Stomach smooth muscle (tissue), 2 donors: ENCODE measurements around the gene KLHDC10.
"Not testable (repeated sequence)": the region's sequence is repeated elsewhere in the genome, so short reads cannot be mapped to it uniquely, and the experiment has no call there.

Source experiments
- H3K27ac ChIP-seq: one replicate; pipeline ENCODE4 v1.7.0; 2013; ENCODE audit warnings: mild to moderate bottlenecking, low read length, inconsistent platforms
- H3K27me3 ChIP-seq, 2 donors: one replicate each; pipeline ENCODE4 v1.7.0; 2013; ENCODE audit warnings: low read length in 2 of 2; ENCODE audit not compliant: insufficient read depth in 2 of 2, control insufficient read depth in 1 of 2
- H3K36me3 ChIP-seq, 2 donors: one replicate each; pipeline ENCODE4 v1.7.0; 2013; ENCODE audit warnings: low read length in 2 of 2; ENCODE audit not compliant: control insufficient read depth in 2 of 2, insufficient read depth in 2 of 2
- H3K4me1 ChIP-seq: one replicate; pipeline ENCODE4 v1.7.0; 2013; ENCODE audit warnings: low read length; ENCODE audit not compliant: control insufficient read depth, insufficient read depth
- H3K4me3 ChIP-seq, 2 donors: one replicate each; pipeline ENCODE4 v1.7.0; 2013; ENCODE audit warnings: low read length in 2 of 2
- H3K9ac ChIP-seq, 2 donors: one replicate each; pipeline ENCODE4 v1.7.0; 2013; ENCODE audit warnings: low read length in 2 of 2, mild to moderate bottlenecking in 1 of 2
- H3K9me3 ChIP-seq, 2 donors: one replicate each; pipeline ENCODE4 v1.7.0; 2013; ENCODE audit warnings: low read length in 2 of 2; ENCODE audit not compliant: control insufficient read depth in 2 of 2
- donor health status: healthy.
- donor health status: Pancreatic carcinoma.

KLHDC10 gene

DNA sequence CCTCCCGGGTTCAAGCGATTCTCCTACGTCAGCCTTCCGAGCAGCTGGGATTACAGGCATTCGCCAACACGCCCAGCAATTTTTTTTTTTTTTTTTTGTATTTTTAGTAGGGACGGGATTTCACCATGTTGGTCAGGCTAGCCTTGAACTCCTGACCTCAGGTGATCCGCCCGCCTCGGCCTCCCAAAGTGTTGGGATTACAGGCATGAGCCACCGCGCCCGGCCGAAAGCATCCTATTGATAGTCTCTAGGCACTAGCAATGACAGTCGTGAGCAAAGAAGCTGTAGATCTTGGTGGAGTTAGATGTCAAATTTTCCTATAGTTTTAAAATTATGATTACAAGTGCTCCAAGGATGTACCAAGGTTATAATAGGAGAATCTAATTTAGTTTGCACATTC lies 18.1 kb upstream of the KLHDC10 start:
- not testable (repeated sequence) for H3K27ac ChIP-seq, H3K9ac ChIP-seq, H3K27me3 ChIP-seq, H3K4me3 ChIP-seq, H3K4me1 ChIP-seq, H3K9me3 ChIP-seq, H3K36me3 ChIP-seq

DNA sequence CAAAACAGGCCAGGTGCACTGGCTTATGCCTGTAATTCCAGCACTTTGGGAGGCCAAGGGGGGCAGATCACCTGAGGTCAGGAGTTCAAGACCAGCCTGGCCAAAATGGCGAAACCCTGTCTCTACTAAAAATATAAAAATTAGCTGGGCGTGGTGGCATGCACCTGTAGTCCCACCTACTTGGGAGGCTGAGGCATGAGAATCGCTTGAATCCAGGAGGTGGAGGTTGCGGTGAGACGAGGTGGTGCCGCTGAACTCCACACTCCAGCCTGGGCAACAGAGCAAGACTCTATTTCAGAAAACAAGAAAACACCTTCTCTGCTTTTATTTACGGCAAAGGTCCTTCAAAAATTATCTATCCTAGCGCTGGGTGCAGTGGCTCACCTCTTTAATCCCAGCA lies 15.1 kb upstream of the KLHDC10 start:
- not testable (repeated sequence) for H3K36me3 ChIP-seq, H3K27ac ChIP-seq, H3K9me3 ChIP-seq, H3K4me1 ChIP-seq, H3K27me3 ChIP-seq, H3K4me3 ChIP-seq, H3K9ac ChIP-seq

DNA sequence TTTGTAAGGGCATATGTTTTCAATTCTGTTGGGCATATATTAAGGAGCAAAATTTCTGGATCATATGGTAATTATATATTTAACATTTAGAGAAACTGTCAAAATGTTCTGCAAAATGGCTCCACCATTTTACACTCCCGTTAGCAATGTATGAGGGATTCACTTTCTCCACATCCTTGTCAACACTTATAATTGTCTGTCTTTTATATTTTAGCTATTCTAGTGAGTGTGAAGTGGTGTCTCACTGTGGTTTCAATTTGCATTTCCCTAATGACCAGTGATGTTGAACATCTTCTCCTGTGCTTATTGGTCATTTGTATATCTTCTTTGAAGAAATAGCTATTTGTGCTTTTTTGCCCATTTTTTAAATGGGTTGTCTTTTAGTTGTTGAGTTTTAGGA lies 8.1 kb upstream of the KLHDC10 start:
- H3K4me3 ChIP-seq, result no peak overlapping the region
- no peaks in the 10 kb centered on the region for H3K9me3 ChIP-seq
- H3K36me3 ChIP-seq, result no peaks in the 10 kb centered on the region
- H3K9ac ChIP-seq, result no peak overlapping the region
- no peaks in the 10 kb centered on the region for H3K27me3 ChIP-seq
- H3K4me1 ChIP-seq, result no peaks in the 10 kb centered on the region
- H3K27ac ChIP-seq, result no peak overlapping the region

DNA sequence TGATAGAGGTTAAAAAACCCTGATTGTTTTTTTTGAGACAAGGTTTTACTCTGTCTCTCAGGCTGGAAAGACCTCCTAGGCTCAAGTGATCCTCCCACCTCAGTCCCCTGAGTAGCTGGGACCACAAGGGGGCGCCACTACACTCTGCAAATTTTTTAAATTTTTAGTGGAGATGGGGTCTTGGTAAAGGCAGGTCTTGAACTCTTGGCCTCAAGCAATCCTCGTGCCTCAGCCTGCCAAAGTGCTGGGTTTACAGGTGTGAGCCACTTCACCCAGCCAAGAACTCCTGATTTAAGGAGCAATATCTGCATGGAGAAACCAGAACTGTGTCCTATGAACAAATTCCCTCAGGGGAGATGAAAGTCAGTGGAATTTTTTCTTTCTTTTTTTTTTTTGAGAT lies 7.3 kb upstream of the KLHDC10 start:
- Histone ChIP-seq H3K27me3 (no peaks in the 10 kb centered on the region), H3K9ac (no peak overlapping the region), H3K36me3 (no peaks in the 10 kb centered on the region), H3K27ac (no peak overlapping the region), H3K4me1 (no peaks in the 10 kb centered on the region), H3K4me3 (no peak overlapping the region), H3K9me3 (no peaks in the 10 kb centered on the region)

DNA sequence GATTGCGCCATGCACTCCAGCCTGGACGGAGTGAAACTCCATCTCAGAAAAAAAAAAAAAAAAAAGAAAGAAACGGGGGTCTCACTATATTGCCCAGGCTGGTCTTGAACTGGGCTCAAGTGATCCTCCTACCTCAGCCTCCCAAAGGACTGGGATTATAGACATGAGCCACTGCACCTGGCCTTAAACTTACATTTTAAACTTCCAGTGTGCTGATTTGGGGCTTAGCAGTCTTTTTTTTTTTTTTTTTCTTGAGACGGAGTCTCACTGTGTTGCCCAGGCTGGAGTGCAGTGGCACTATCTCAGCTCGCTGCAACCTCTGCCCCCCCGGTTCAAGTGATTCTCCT lies 5.8 kb upstream of the KLHDC10 start:
- H3K27me3 ChIP-seq, H3K4me1 ChIP-seq, H3K4me3 ChIP-seq, H3K9me3 ChIP-seq, H3K9ac ChIP-seq, H3K36me3 ChIP-seq, H3K27ac ChIP-seq: not testable (repeated sequence)

DNA sequence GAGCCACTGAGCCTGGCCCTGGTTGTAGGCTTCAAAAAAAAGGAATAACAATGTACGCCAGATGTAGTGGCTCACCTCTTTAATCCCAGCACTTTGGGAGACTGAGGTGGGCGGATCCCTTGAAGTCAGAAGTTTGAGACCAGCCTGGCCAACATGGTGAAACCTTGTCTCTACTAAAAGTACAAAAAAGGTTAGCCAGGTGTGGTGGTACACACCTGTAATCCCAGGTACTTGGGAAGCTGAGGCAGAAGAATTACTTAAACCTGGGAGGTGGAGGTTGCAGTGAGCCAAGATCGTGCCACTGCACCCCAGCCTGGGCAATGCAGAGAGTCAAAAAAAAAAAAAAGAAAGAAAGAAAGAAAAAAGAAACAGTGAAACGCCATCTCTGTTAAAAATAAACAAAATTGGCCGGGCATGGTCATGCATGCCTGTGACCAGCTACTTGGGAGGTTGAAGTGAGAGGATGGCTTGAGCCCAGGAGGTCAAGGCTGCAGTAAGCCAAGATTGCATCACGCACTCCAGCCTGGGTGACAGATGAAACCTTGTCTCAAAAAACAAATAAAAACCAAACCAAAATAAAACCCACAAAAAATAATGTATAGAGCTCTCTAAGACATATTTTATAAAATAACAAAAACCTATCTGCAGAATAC lies 4.7 kb upstream of the KLHDC10 start:
- Histone ChIP-seq H3K27ac (no peak overlapping the region), H3K9ac (no peak overlapping the region), H3K36me3 (no peaks in the 10 kb centered on the region), H3K9me3 (no peaks in the 10 kb centered on the region), H3K4me1 (no peaks in the 10 kb centered on the region), H3K4me3 (no peak overlapping the region), H3K27me3 (no peaks in the 10 kb centered on the region)

DNA sequence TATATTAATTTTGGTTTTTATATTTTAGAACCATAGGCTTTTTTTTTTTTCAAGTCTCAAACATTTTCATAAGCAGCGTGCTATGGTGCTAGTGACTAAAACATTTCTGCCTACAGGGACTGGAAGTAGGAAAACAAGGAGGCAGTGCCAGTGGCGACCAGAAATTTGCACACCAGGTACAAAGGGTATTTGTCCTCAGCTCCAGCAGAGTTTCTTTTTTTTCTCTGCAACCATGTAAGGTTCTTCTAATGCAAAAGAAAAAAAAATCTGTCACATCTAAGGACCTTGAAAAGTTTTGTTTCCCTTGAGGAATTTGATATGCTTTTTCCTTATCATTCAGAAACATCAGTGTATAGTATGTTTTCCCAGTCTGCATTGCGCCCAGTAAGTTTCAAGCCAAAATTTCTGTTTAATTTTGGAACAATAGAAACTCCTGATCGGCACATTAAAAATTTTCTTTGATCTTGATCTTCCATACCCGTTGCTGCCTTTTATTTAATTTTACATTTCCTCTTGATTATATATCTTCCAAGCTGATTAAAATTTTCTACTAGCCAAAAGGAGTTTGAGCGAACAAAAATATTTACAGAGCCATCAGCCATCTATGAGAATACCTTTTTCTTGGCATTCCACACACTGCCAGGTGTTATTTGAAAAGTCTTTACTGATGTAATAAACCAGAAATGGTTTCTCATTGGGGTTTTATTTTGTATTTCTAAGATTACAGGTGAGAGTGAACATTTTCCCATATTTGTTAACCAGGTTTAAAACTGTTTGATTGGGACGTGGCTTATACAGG lies 956 bp upstream of the KLHDC10 start:
- H3K36me3 ChIP-seq, result no peaks in the 10 kb centered on the region
- no peaks in the 10 kb centered on the region for H3K9me3 ChIP-seq
- no peaks in the 10 kb centered on the region for H3K27me3 ChIP-seq
- peak overlapping the region; percentile 90 to 97 for H3K9ac ChIP-seq
- H3K27ac ChIP-seq, result peak overlapping the region; percentile 81
- H3K4me3 ChIP-seq, result peak overlapping the region; percentile 96 to 99
- peaks cover 7% of the 10 kb centered on the region for H3K4me1 ChIP-seq

DNA sequence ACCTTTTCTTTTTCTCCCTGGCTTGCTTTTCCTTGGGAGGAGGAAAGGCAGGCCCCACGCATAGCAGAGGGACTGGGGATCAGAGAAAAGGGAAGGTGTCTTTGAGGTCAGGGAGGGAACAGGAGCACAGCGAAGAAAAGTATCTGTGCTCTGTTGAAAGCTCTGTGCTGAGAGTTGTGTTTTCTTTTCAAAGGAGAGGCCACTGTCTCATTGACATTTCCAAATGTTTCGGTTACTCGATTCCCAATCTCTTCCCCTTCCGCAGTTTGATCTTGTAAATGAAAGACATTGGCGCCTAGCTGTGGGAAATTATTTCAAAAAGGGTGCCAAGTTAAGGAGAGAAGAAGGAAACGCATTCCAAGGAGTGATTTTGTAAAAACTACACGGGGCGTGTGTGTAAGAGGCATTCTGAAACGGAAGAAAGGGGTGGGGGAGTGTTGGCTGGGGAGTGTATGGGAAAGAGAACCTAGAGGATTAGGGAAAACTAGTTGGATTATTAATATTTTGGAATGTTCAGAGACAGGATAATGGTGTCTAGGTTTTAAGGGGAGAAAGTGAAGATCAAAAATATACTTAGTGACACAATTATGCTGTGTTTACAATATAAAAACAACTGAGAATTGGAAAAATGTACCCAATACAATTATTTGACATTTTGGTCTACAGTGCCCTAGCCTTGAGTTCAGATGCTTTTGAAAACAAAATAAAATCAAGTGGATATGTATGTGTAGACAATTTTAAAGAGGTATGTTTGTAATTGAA lies 708 bp downstream of the KLHDC10 start:
- Histone ChIP-seq H3K27ac (peak overlapping the region; percentile 37), H3K27me3 (no peaks in the 10 kb centered on the region), H3K4me1 (peaks cover 10% of the 10 kb centered on the region), H3K4me3 (peak overlapping the region; percentile 96 to 98), H3K36me3 (no peaks in the 10 kb centered on the region), H3K9ac (peak overlapping the region; percentile 83 to 97), H3K9me3 (no peaks in the 10 kb centered on the region)

DNA sequence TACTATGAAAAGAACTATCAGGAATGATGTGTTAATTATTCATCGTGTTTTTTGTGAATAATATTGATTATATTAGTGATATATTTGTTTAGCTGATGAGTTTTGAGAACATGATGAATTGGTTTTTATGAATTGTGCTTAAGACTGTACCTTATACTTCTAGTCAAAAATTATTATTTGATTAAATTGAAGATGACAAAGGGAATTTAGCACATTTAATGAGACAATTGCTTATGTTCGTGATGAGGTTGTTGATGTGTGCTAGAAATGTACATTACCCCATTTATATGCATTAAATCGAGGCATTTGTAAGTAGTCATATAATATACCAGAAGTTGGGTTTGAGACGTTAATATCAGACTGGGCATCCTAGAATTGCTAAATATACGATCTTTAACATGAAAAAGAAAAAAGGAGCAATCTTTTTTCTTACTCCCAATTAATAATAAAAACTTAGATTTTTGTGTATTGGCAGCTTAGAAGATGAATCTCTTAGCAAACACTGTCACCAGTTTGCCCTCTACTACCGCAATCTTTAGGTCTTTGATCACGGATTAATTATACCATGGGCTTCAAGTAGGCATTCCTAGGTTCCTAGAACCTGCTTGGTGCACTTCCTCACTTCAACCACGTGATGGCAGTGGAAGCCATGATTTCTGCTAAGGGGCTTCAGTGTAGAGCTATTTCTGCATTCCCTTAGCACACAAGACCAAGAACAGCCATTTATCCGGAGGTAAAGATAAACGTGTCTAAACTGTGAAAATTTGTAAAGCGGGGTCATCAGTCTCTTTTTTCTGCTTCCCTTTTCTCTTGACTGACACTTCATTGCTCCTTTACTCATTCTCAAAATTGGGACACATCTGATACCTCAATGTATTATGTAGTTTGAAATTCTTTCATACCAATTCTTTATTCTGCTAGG lies 1.6 kb downstream of the KLHDC10 start:
- no peak overlapping the region for H3K27ac ChIP-seq
- H3K9me3 ChIP-seq, result no peaks in the 10 kb centered on the region
- H3K9ac ChIP-seq, result peak overlapping the region in 1 of 2 donors; percentile 97
- no peaks in the 10 kb centered on the region for H3K27me3 ChIP-seq
- no peaks in the 10 kb centered on the region for H3K36me3 ChIP-seq
- peak overlapping the region; percentile 96 to 98 for H3K4me3 ChIP-seq
- peaks cover 12% of the 10 kb centered on the region for H3K4me1 ChIP-seq

DNA sequence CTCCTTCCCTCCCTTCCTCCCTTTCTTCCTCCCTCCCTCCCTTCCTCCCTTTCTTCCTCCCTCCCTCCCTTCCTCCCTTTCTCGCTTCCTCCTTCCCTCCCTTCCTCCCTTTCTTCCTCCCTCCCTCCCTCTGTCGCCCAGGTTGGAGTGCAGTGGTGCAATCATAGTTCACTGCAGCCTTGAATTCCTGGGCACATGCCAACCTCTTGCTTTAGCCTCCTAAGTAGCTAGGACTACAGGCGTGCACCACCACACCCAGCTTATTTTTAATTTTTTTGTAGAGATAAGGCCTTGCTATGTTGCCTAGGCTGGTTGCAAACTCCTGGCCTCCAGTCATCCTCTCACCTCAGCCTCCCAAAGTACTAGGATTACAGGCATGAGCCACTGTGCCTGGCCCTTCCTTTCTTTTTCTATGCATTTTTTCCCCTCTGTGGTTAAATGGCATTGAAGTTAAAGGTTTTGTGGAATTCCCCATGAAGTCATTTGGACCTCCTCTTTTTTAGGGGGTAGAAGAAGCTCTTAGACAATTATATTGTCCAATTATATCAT lies 9.6 kb downstream of the KLHDC10 start:
- Histone ChIP-seq H3K4me1 (peaks cover 5% of the 10 kb centered on the region), H3K9me3 (no peaks in the 10 kb centered on the region), H3K9ac (no peak overlapping the region), H3K27ac (no peak overlapping the region), H3K27me3 (no peaks in the 10 kb centered on the region), H3K4me3 (no peak overlapping the region), H3K36me3 (no peaks in the 10 kb centered on the region)
